Neural cell (in vitro differentiated cells): ENCODE measurements around the gene IRF2BP2. TPM values are rescaled to one million over a fixed set of nuclear protein-coding genes. Genes with fewer than 3 reads are reported as not detected.

Source experiments
- H2AFZ ChIP-seq: fragments of 200-600, 300-800 bp; sonication (generic), shearing (Covaris generic); 2 replicates; pipeline ENCODE4 v1.6.0; 2014; ENCODE audit warnings: low read depth, mild to moderate bottlenecking, antibody characterized with exemption, low read length, moderate library complexity
- H3F3A ChIP-seq: fragments of 200-600 bp; shearing (Covaris generic); 2 replicates; pipeline ENCODE4 v1.6.1; 2016; ENCODE audit warnings: mild to moderate bottlenecking, moderate library complexity, mixed read lengths, antibody characterized with exemption, low read length; ENCODE audit not compliant: insufficient read depth, poor library complexity, severe bottlenecking
- H3K27ac ChIP-seq: fragments of 200-600, 300-800 bp; sonication (generic), shearing (Covaris generic); 2 replicates; pipeline ENCODE4 v1.5.1; 2014; ENCODE audit warnings: mild to moderate bottlenecking, low read length, moderate library complexity
- H3K27me3 ChIP-seq: fragments of 300-800, 200-600 bp; sonication (generic), shearing (Covaris generic); 2 replicates; pipeline ENCODE4 v1.6.0; 2014; ENCODE audit warnings: mild to moderate bottlenecking, low read depth, low read length, moderate library complexity; ENCODE audit not compliant: insufficient read depth
- H3K36me3 ChIP-seq: fragments of 300-800, 200-600 bp; sonication (generic), shearing (Covaris generic); 2 replicates; pipeline ENCODE4 v1.5.1; 2014; ENCODE audit warnings: mild to moderate bottlenecking, antibody characterized with exemption, low read length, moderate library complexity; ENCODE audit not compliant: insufficient read depth
- H3K4me2 ChIP-seq: fragments of 300-800, 200-600 bp; sonication (generic), shearing (Covaris generic); 2 replicates; pipeline ENCODE4 v1.6.0; 2014; ENCODE audit warnings: mild to moderate bottlenecking, low read length
- H3K4me3 ChIP-seq: fragments of 300-800, 200-600 bp; sonication (generic), shearing (Covaris generic); 2 replicates; pipeline ENCODE4 v1.5.1; 2014; ENCODE audit warnings: mild to moderate bottlenecking, low read length, moderate library complexity
- H3K79me2 ChIP-seq: fragments of 200-600 bp; shearing (Covaris generic); replicated peaks from 2 replicates; pipeline ENCODE4 v1.6.0; 2014; ENCODE audit warnings: mild to moderate bottlenecking, low read length, moderate library complexity; ENCODE audit not compliant: insufficient read depth
- H3K9ac ChIP-seq: fragments of 300-800, 200-600 bp; sonication (generic), shearing (Covaris generic); 2 replicates; pipeline ENCODE4 v1.6.1; 2016; ENCODE audit warnings: mild to moderate bottlenecking, low read length, mixed read lengths
- H3K9me2 ChIP-seq: fragments of 200-600 bp; shearing (Covaris generic); 2 replicates; pipeline ENCODE4 v1.6.1; 2016; ENCODE audit warnings: mild to moderate bottlenecking, low read length, mixed read lengths; ENCODE audit not compliant: insufficient read depth
- H3K9me3 ChIP-seq: fragments of 200-600, 300-800 bp; sonication (generic), shearing (Covaris generic); 2 replicates; pipeline ENCODE4 v1.6.1; 2016; ENCODE audit warnings: mild to moderate bottlenecking, mixed run types, low read length, moderate library complexity, mixed read lengths
- H4K20me1 ChIP-seq: fragments of 200-600 bp; shearing (Covaris generic); 2 replicates; pipeline ENCODE4 v1.6.1; 2016; ENCODE audit warnings: mild to moderate bottlenecking, mixed run types; ENCODE audit not compliant: insufficient read depth
- EP300 ChIP-seq: fragments of 450-650 bp; conservative IDR thresholded peaks from 2 replicates; pipeline ENCODE4 v1.6.1; 2014; ENCODE audit warnings: antibody characterized with exemption, mild to moderate bottlenecking, moderate library complexity; ENCODE audit not compliant: poor library complexity, severe bottlenecking
- EZH2 ChIP-seq: fragments of 200-600, 300-800 bp; shearing (Covaris generic), sonication (generic); IDR thresholded peaks from 2 replicates; pipeline ENCODE4 v1.6.1; 2014; ENCODE audit warnings: antibody characterized with exemption, low read length, borderline replicate concordance, mild to moderate bottlenecking; ENCODE audit not compliant: insufficient read depth, poor library complexity, severe bottlenecking
- MXI1 ChIP-seq: fragments of 450-650 bp; conservative IDR thresholded peaks from 2 replicates; pipeline ENCODE4 v1.6.1; 2014; ENCODE audit warnings: antibody characterized with exemption, mild to moderate bottlenecking; ENCODE audit not compliant: poor library complexity, severe bottlenecking
- POLR2AphosphoS5 ChIP-seq: IDR thresholded peaks from 2 replicates; pipeline ENCODE4 v1.6.1; 2012
- RAD21 ChIP-seq: fragments of 450-650 bp; conservative IDR thresholded peaks from 2 replicates; pipeline ENCODE4 v1.6.1; 2014; ENCODE audit warnings: antibody characterized with exemption, mild to moderate bottlenecking, moderate library complexity
- REST ChIP-seq: IDR thresholded peaks from 2 replicates; pipeline ENCODE4 v1.6.1; 2012; ENCODE audit warnings: borderline replicate concordance
- SMC3 ChIP-seq: fragments of 450-650 bp; conservative IDR thresholded peaks from 2 replicates; pipeline ENCODE4 v1.6.1; 2014; ENCODE audit warnings: antibody characterized with exemption, mild to moderate bottlenecking, moderate library complexity; ENCODE audit not compliant: poor library complexity
- polyA plus RNA-seq: library from polyadenylated mRNA; depleted of rRNA; stranded (reverse); fragments of >200 nt; gene quantifications from 2 replicates; pipeline ENCODE4 v1.2.3, GENCODE V29; 2014

Gene IRF2BP2
- polyA plus RNA-seq, 1 donor from 2014 or later = 56.9 TPM

- no peaks in the 10 kb centered on the region for H3K27me3 ChIP-seq
- peaks cover 2% of the 10 kb centered on the region for H3K79me2 ChIP-seq
- peaks cover 4% of the 10 kb centered on the region for H4K20me1 ChIP-seq
- H3K27ac ChIP-seq = peak overlapping the region; percentile 98
- H3K9me2 ChIP-seq = no peaks in the 10 kb centered on the region
- H3K9me3 ChIP-seq = no peaks in the 10 kb centered on the region
- H3K9ac ChIP-seq = peak overlapping the region; percentile 92
- no peak for TF ChIP-seq EZH2
- peak overlapping the region; percentile 76 for H3K4me3 ChIP-seq
- H2AFZ ChIP-seq = no peak overlapping the region
- H3K4me2 ChIP-seq = no peak overlapping the region
- H3F3A ChIP-seq = peaks cover 7% of the 10 kb centered on the region
- no peaks in the 10 kb centered on the region for H3K36me3 ChIP-seq
Measured at GRCh38 chr1:234613128-234613875, 3.3 kb upstream of the IRF2BP2 start.

- Histone ChIP-seq H3K36me3 (no peaks in the 10 kb centered on the region), H4K20me1 (peaks cover 6% of the 10 kb centered on the region), H3K4me2 (peak overlapping the region; percentile 82), H3K4me3 (peak overlapping the region; percentile 76), H3K9ac (peak overlapping the region; percentile 92), H3K27ac (peak overlapping the region; percentile 98), H2AFZ (no peak overlapping the region), H3F3A (peaks cover 7% of the 10 kb centered on the region), H3K79me2 (peaks cover 10% of the 10 kb centered on the region), H3K27me3 (no peaks in the 10 kb centered on the region), H3K9me3 (no peaks in the 10 kb centered on the region), H3K9me2 (no peaks in the 10 kb centered on the region)
- TF ChIP-seq RAD21 (no peak), POLR2AphosphoS5 (peak; percentile 76), MXI1 (no peak), REST (no peak)
Measured at GRCh38 chr1:234612352-234613127, 2.6 kb upstream of the IRF2BP2 start.

- Histone ChIP-seq H3K4me2 (peak overlapping the region; percentile 82), H3K9me3 (no peaks in the 10 kb centered on the region), H3K9me2 (no peaks in the 10 kb centered on the region), H3K79me2 (peaks cover 16% of the 10 kb centered on the region), H3K27ac (peak overlapping the region; percentile 98), H2AFZ (no peak overlapping the region), H3K36me3 (peaks cover 5% of the 10 kb centered on the region), H4K20me1 (peaks cover 11% of the 10 kb centered on the region), H3K27me3 (no peaks in the 10 kb centered on the region), H3K4me3 (peak overlapping the region; percentile 76), H3F3A (peaks cover 7% of the 10 kb centered on the region), H3K9ac (peak overlapping the region; percentile 92)
- no peak for TF ChIP-seq REST
- peak; percentile 8 for TF ChIP-seq SMC3
- TF ChIP-seq EP300 = no peak
Measured at GRCh38 chr1:234611847-234612351, 1.9 kb upstream of the IRF2BP2 start.
